Gastroesophageal sphincter (tissue), 4 donors: ENCODE data around the gene ANKRD13A. TPM values are rescaled to one million over a fixed set of nuclear protein-coding genes. Genes with fewer than 3 reads are reported as not detected.

Experiments
- ATAC-seq: fragments of 150-250 bp; one replicate; pipeline ENCODE4 v1.9.1; 2016; ENCODE audit warnings: mild to moderate bottlenecking, moderate library complexity
- H3K27ac ChIP-seq, 4 donors: fragments of 200-600 bp; sonication (generic) in 3 of 4; 1 replicate in 3 of 4; 2 replicates in 1 of 4; pipeline ENCODE4 v1.5.1; 2016 to 2019
- H3K27me3 ChIP-seq: fragments of 200-600 bp; sonication (generic); one replicate; pipeline ENCODE4 v1.5.1; 2019
- H3K36me3 ChIP-seq, 2 donors: fragments of 200-600 bp; sonication (generic); one replicate each; pipeline ENCODE4 v1.5.1; 2019; ENCODE audit warnings: control low read depth in 1 of 2
- H3K4me1 ChIP-seq, 3 donors: fragments of 200-600 bp; sonication (generic); 1 replicate in 2 of 3; 2 replicates in 1 of 3; pipeline ENCODE4 v1.5.1; 2016 to 2019; ENCODE audit warnings: control low read depth in 2 of 3
- H3K4me3 ChIP-seq, 2 donors: fragments of 200-600 bp; sonication (generic); one replicate each; pipeline ENCODE4 v1.5.1; 2019; ENCODE audit warnings: mild to moderate bottlenecking in 1 of 2, moderate library complexity in 1 of 2
- H3K9me3 ChIP-seq, 3 donors: fragments of 200-600 bp; sonication (generic); one replicate each; pipeline ENCODE4 v1.5.1; 2017 to 2019; ENCODE audit warnings: control low read depth in 2 of 3
- EP300 ChIP-seq: sonication (generic); formaldehyde crosslinking; IDR thresholded peaks from one replicate; pipeline ENCODE4 v1.6.1; 2017; ENCODE audit warnings: antibody characterized with exemption, mild to moderate bottlenecking
- POLR2A ChIP-seq, 2 donors: fragments of 450-650 bp; IDR thresholded peaks; one replicate each; pipeline ENCODE4 v1.6.1; 2017; ENCODE audit warnings: antibody characterized with exemption in 2 of 2, mild to moderate bottlenecking in 2 of 2, moderate library complexity in 1 of 2
- POLR2AphosphoS5 ChIP-seq: sonication (generic); formaldehyde crosslinking; IDR thresholded peaks from one replicate; pipeline ENCODE4 v1.6.1; 2017; ENCODE audit warnings: antibody characterized with exemption
- WGBS, 2 donors: methylation state at CpG; one replicate each; pipeline ENCODE4 v1.1.5; 2018; ENCODE audit warnings: low coverage in 1 of 2; 5-methylcytosine and 5-hydroxymethylcytosine counted together
- total RNA-seq, 4 donors: library from RNA; depleted of rRNA; stranded (reverse); fragments of >200 nt; gene quantifications; one replicate each; pipeline ENCODE4 v1.1.0, GENCODE V29; 2016
- TF ChIP-seq, protein P1 (sequence below), 4 experiments: fragments of 200-600 bp in 2 of 4; fragments of 450-650 bp in 2 of 4; sonication (generic) in 1 of 4; IDR thresholded peaks; one replicate each; pipeline ENCODE4 v1.5.1; 2017 to 2019; ENCODE audit warnings: antibody characterized with exemption in 4 of 4, mild to moderate bottlenecking in 2 of 4, moderate library complexity in 2 of 4

The ANKRD13A gene
- total RNA-seq, 4 donors from 2014 or later = 141 to 182 (median 153) TPM

DNA sequence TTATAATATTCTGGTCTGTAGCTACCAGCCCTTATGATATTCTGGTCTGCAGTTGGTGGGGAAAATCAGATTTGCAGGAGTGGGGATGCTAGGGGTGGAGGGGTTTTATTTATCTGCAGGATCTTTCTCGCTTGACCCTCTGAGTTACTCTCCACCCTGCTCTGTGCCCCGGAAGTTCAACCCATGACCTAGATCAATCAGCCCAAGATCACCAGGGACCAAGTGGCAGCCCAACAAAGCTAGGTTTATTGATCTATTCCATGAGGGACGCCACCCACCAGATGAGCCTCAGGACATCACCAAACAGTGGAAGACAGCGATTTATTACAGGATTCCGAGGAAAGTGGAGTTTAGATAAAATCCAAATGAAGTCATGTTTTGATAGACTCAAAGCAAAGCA lies 74.9 kb downstream of the ANKRD13A start:
- Histone ChIP-seq H3K4me3 (peak overlapping the region in 1 of 2 donors; percentile 51), H3K27me3 (no peaks in the 10 kb centered on the region), H3K27ac (peak overlapping the region in 3 of 4 donors; percentile 15 to 49 (median 47)), H3K9me3 (no peaks in the 10 kb centered on the region), H3K4me1 (peaks cover 0 to 17% (median 4%) of the 10 kb centered on the region in 3 donors), H3K36me3 (no peaks in the 10 kb centered on the region)
- ATAC-seq = no peak
- 61% methylated on average over 4 of the region's 5 CpGs; no CpG with 5 or more reads in 1 of the 2 donors for WGBS, 2 donors
- TF ChIP-seq, protein P1, sequence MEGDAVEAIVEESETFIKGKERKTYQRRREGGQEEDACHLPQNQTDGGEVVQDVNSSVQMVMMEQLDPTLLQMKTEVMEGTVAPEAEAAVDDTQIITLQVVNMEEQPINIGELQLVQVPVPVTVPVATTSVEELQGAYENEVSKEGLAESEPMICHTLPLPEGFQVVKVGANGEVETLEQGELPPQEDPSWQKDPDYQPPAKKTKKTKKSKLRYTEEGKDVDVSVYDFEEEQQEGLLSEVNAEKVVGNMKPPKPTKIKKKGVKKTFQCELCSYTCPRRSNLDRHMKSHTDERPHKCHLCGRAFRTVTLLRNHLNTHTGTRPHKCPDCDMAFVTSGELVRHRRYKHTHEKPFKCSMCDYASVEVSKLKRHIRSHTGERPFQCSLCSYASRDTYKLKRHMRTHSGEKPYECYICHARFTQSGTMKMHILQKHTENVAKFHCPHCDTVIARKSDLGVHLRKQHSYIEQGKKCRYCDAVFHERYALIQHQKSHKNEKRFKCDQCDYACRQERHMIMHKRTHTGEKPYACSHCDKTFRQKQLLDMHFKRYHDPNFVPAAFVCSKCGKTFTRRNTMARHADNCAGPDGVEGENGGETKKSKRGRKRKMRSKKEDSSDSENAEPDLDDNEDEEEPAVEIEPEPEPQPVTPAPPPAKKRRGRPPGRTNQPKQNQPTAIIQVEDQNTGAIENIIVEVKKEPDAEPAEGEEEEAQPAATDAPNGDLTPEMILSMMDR (IDR thresholded peaks at IDR 0.05) = no peak
- TF ChIP-seq POLR2AphosphoS5 = no peak
- no peak for TF ChIP-seq EP300

DNA sequence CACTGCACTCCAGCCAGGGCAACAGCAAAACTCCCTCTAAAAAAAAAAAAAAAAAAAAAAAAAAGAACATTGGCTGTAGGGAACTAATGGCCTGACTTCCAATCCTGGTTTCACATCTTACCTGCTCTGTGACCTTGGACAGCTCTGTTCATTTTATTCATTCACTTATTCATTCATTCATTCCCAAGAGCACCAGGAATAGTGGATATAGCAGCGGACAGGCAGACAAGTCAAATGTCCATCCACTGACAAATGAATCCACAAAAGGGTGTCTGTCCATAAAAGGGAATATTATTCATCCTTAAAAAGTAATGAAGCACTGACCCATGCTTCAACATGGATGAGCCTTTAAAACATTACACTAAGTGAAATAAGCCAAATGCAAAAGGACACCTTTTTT lies 76.7 kb downstream of the ANKRD13A start:
- H3K4me3 ChIP-seq = no peak overlapping the region
- WGBS, 2 donors = 92 to 100% methylated on average over 1 of the region's 1 CpG
- H3K27me3 ChIP-seq = no peaks in the 10 kb centered on the region
- H3K27ac ChIP-seq = no peak overlapping the region
- no peaks in the 10 kb centered on the region for H3K9me3 ChIP-seq
- H3K36me3 ChIP-seq = no peaks in the 10 kb centered on the region
- TF ChIP-seq POLR2A (IDR thresholded peaks at IDR 0.05) (no peak), EP300 (no peak), POLR2AphosphoS5 (no peak)
- TF ChIP-seq, protein P1 (IDR thresholded peaks at IDR 0.05) = no peak
- ATAC-seq = no peak
- H3K4me1 ChIP-seq = peaks cover 0 to 31% (median 4%) of the 10 kb centered on the region in 3 donors

DNA sequence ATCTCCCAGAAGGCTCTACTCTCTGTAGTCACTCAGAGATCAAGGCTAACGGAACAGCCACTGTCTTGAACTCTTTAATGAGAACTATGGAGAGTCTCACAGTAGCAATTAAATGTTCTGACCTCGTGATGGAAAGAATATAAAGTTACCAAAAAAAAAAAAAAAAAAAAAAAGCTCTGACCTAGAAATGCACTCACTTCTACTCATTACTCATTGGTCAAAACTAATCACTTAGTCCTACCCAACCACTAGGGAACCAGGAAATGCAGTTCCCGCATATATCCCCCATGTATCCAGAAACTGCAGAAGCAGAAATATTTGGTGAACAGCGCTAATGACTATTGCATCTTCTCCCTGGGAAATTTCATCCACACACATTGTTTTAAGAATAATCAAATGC lies 78.6 kb downstream of the ANKRD13A start:
- no peak for ATAC-seq
- Histone ChIP-seq H3K4me1 (peaks cover 0 to 28% (median 4%) of the 10 kb centered on the region in 3 donors), H3K27ac (no peak overlapping the region), H3K9me3 (no peaks in the 10 kb centered on the region), H3K36me3 (no peaks in the 10 kb centered on the region), H3K27me3 (no peaks in the 10 kb centered on the region), H3K4me3 (no peak overlapping the region)
- 77 to 79% methylated on average over 3 to 4 of the region's 4 CpGs for WGBS, 2 donors
- TF ChIP-seq POLR2A (IDR thresholded peaks at IDR 0.05) (no peak), POLR2AphosphoS5 (no peak), EP300 (no peak)
- TF ChIP-seq, protein P1 (IDR thresholded peaks at IDR 0.05) = no peak

DNA sequence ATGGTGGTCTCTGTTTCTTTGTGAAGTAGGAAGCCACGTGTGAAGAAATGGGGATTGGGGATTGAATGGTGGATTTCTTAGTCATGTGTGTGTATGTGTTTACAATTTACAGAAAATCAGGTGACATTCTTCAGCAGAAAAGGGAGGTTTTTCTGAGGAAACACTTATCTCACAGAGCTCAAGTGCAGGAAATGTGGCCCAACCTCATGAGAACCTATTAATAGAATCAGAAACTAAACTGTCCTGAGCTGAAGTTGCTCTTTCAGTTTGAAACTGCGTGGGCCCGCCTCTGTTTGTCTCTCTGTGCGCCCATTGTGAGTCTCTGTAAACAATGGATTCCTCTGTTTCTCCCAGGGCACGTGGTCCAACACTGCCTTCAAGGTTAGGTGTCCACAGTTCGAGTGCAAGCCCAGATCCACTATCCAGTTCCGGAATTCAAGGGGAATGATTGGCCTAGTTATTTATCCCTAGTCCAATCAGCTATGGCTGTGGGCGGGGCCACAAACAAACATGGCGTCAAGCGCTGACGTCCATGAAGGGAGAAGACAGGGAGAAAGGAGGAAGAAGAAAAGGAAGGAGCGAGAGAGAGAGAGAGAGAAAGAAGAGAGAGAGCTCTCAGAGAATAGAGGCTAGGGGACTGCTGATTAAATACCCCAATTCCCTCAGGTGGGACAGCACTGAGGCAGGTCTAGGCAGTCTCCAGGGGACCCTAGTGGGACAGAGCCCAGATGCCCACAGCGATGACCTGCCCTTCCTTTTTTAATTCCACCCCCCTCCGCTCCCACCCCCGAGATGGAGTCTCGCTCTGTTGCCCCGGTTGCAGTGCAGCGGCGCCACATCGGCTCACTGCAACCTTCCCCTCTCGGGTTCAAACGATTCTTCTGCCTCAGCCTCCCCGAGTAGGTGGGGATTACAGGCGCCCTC lies 80.5 kb downstream of the ANKRD13A start:
- Histone ChIP-seq H3K4me3 (no peak overlapping the region), H3K9me3 (no peaks in the 10 kb centered on the region), H3K36me3 (no peaks in the 10 kb centered on the region), H3K27me3 (no peaks in the 10 kb centered on the region), H3K27ac (peak overlapping the region in 2 of 4 donors; percentile 30 to 41), H3K4me1 (peaks cover 0 to 16% (median 0%) of the 10 kb centered on the region in 3 donors)
- TF ChIP-seq POLR2AphosphoS5 (no peak), EP300 (no peak)
- 79 to 86% methylated on average over 5 to 15 of the region's 24 CpGs for WGBS, 2 donors
- ATAC-seq = peak; percentile 46

DNA sequence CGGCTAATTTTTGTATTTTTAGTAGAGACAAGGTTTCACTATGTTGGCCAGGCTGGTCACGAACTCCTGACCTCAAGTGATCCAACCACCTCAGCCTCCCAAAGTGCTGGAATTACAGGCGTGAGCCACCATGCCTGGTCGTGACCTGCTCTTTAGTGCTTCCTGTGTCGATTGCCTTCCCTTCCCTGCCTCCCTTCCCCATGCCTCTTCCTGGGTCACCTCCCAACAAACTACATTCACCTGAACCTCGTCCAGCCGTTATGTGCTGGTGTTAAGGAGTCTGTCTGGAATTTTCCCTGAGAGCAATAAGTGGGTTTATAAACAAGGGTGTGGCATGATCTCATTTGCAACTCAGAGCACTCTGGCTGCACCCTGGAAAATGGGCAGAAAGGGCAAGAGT lies 81.2 kb downstream of the ANKRD13A start:
- Histone ChIP-seq H3K27ac (no peak overlapping the region), H3K27me3 (no peaks in the 10 kb centered on the region), H3K36me3 (no peaks in the 10 kb centered on the region), H3K9me3 (no peaks in the 10 kb centered on the region), H3K4me3 (no peak overlapping the region), H3K4me1 (peaks cover 0 to 16% (median 0%) of the 10 kb centered on the region in 3 donors)
- WGBS, 2 donors = 87 to 89% methylated on average over 3 to 7 of the region's 7 CpGs
- no peak for TF ChIP-seq EP300
- no peak for TF ChIP-seq POLR2A (IDR thresholded peaks at IDR 0.05)
- TF ChIP-seq POLR2AphosphoS5 = no peak
- TF ChIP-seq, protein P1 (IDR thresholded peaks at IDR 0.05) = no peak
- no peak for ATAC-seq
